Panc1 (cell line): ENCODE results near the gene ACTR6.

ENCODE experiments used
- CTCF ChIP-seq: fragments of 450-650 bp; IDR thresholded peaks from 2 replicates; pipeline ENCODE4 v1.5.1; 2017; ENCODE audit warnings: mild to moderate bottlenecking
- POLR2AphosphoS5 ChIP-seq: IDR thresholded peaks from 2 replicates; pipeline ENCODE4 v1.6.1; 2012; ENCODE audit warnings: mild to moderate bottlenecking, low read depth, low read length, moderate library complexity
- REST ChIP-seq, 2 experiments: IDR thresholded peaks; 2 replicates each; pipeline ENCODE4 v1.6.1; 2011 to 2012; ENCODE audit warnings: low read depth in 2 of 2, control low read depth in 1 of 2, low read length in 1 of 2, mild to moderate bottlenecking in 1 of 2, moderate library complexity in 1 of 2; ENCODE audit not compliant: insufficient read depth in 1 of 2
- SIN3A ChIP-seq: IDR thresholded peaks from 2 replicates; pipeline ENCODE4 v1.6.1; 2012; ENCODE audit warnings: low read depth, mild to moderate bottlenecking, low read length, moderate library complexity, borderline replicate concordance; ENCODE audit not compliant: insufficient read depth
- TCF7L2 ChIP-seq: IDR thresholded peaks from 2 replicates; pipeline ENCODE4 v1.6.1; 2011; ENCODE audit warnings: mild to moderate bottlenecking, low read depth, low read length, inconsistent platforms

DNA sequence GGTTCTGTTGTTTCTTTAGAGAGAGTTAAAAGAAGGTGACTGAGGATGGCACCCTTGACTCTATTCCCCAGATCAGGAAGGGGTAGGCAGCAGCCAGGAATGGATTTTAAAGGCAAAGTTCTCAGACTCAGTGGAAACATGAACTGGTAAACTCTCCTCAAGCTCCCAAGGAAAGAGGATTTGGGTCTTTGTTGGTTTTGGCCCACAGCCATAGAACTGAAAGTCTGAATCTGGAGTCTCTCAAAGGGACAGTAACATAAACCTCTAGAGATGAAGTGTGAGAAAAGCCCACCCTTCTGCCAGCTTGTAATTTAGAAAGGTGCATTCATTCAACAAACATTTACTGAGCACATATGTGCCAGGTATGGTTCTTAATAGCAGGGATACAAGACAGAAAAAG lies 29.4 kb upstream of the ACTR6 start:
- TF ChIP-seq CTCF (no peak), SIN3A (no peak), POLR2AphosphoS5 (no peak), REST (IDR thresholded peaks at IDR 0.05; ENCODE audit: insufficient read depth in 1 of 2, low read depth in 2 of 2, low read length in 1 of 2) (no peak), TCF7L2 (no peak)
